ENCODE results near the gene PDZRN4. TPM values are rescaled to one million over a fixed set of nuclear protein-coding genes. Genes with fewer than 3 reads are reported as not detected.
A peak's percentile ranks its signal among the peaks of the same experiment; 100 is the strongest.

The PDZRN4 gene
- polyA plus RNA-seq (2013, experiment 1 of 2), result 0.14 TPM
- polyA plus RNA-seq (2013, experiment 2 of 2), result 0.06 TPM

DNA sequence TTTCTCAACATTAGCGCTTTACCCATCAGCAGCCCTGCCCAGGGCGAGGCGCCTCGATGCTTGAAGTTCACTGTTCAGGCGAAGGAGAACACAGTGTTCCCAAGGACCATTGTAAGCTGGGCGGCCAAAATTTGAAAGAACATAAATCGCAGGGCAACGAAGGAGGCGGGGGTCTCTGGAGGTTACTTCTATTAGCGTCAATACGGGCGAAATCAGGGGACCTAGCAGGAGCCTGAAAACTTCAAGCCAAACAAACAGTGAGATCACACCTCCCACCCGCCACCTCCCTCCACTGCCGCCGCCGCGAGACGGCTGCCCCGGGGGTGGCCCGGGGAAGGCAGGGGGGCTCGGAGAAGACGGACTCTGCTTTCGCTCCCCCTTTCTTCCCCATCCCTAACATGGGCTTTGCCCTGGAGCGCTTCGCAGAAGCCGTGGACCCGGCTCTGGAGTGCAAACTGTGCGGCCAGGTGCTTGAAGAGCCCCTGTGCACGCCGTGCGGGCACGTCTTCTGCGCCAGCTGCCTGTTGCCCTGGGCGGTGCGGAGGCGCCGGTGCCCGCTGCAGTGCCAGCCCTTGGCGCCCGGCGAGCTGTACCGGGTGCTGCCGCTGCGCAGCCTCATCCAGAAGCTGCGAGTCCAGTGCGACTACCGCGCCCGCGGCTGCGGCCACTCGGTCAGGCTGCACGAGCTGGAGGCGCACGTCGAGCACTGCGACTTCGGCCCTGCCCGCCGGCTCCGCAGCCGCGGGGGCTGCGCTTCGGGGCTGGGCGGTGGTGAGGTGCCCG, at the start of gene PDZRN4:
Gene PDZRN4, plus strand, starts transcription at position 263 of the 783 bp plus-strand sequence.
- H3K4ac ChIP-seq (ENCODE audit: low read depth, low read length), result no peak within 1 kb of the TSS
- no peaks in the 10 kb centered on the region for H3K79me2 ChIP-seq (ENCODE audit: control insufficient read depth, insufficient read depth, low read length)
- no CpG with 5 or more reads among the region's 67 CpGs for WGBS (ENCODE audit: extremely low coverage, insufficient coverage, low lambda C conversion rate)
- peak; percentile 57 for DNase-seq
- peak within 1 kb of the TSS; percentile 16 for H3K4me3 ChIP-seq (ENCODE audit: low read length)
- no peak within 1 kb of the TSS for H3K23ac ChIP-seq (ENCODE audit: low read length)
- no peak within 1 kb of the TSS for H2BK15ac ChIP-seq (replicated peaks; ENCODE audit: low read depth)
- peak within 1 kb of the TSS; percentile 58 for H3K4me2 ChIP-seq (ENCODE audit: low read length)
- peak within 1 kb of the TSS; percentile 69 for H3K56ac ChIP-seq (ENCODE audit: low read length)
- H2BK5ac ChIP-seq (ENCODE audit: low read length), result no peak within 1 kb of the TSS
- peaks cover 18% of the 10 kb centered on the region for H3K27me3 ChIP-seq (ENCODE audit: insufficient read depth, low read length, poor library complexity)
- H2BK120ac ChIP-seq (ENCODE audit: low read depth, low read length), result no peak within 1 kb of the TSS
- no peak within 1 kb of the TSS for H3K18ac ChIP-seq (ENCODE audit: low read length)
- H3K79me1 ChIP-seq (ENCODE audit: low read length), result no peaks in the 10 kb centered on the region
- no peak within 1 kb of the TSS for H3K27ac ChIP-seq (ENCODE audit: low read depth, low read length)
- no peaks in the 10 kb centered on the region for H3K4me1 ChIP-seq (ENCODE audit: control insufficient read depth, low read depth, low read length)
- H2AK5ac ChIP-seq (ENCODE audit: low read length), result no peak within 1 kb of the TSS
- no peaks in the 10 kb centered on the region for H3K36me3 ChIP-seq (ENCODE audit: control insufficient read depth, insufficient read depth, low read length)
- H4K8ac ChIP-seq (ENCODE audit: low read depth, low read length), result no peak within 1 kb of the TSS
- H4K5ac ChIP-seq (ENCODE audit: low read length), result no peak within 1 kb of the TSS
- peak within 1 kb of the TSS; percentile 17 for H3K9ac ChIP-seq (ENCODE audit: low read length)

DNA sequence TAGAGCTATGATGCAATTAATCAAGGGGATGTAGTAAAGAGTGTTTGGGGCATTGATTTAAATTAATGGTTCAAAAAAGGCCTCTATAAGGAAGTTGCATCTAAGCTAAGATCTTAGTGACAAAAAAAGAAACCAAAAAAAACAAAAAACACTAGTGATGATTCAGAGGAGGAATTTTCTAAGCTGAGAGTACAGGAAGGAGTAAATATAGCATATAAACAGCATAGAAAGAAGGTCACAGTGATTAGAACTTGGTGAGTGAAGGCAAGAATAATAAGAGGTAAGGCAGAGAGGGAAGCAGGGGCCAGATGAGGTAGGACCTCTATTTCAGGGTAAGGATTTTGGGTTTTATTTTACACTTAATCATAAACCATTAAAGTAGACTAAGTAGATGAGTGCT, 48.0 kb upstream of the PDZRN4 start:
- Histone ChIP-seq H3K4me3 (ENCODE audit: low read length) (no peak overlapping the region), H2AK5ac (ENCODE audit: low read length) (no peak overlapping the region), H2BK120ac (ENCODE audit: low read depth, low read length) (no peak overlapping the region), H3K23ac (ENCODE audit: low read length) (no peak overlapping the region), H4K8ac (ENCODE audit: low read depth, low read length) (no peak overlapping the region), H4K5ac (ENCODE audit: low read length) (no peak overlapping the region), H3K4me2 (ENCODE audit: low read length) (no peak overlapping the region), H3K79me1 (ENCODE audit: low read length) (no peaks in the 10 kb centered on the region), H3K79me2 (ENCODE audit: control insufficient read depth, insufficient read depth, low read length) (no peaks in the 10 kb centered on the region), H3K27ac (ENCODE audit: low read depth, low read length) (no peak overlapping the region), H3K9ac (ENCODE audit: low read length) (no peak overlapping the region), H3K4me1 (ENCODE audit: control insufficient read depth, low read depth, low read length) (no peaks in the 10 kb centered on the region), H3K18ac (ENCODE audit: low read length) (no peak overlapping the region), H2BK5ac (ENCODE audit: low read length) (no peak overlapping the region), H3K4ac (ENCODE audit: low read depth, low read length) (no peak overlapping the region), H2BK15ac (replicated peaks; ENCODE audit: low read depth) (no peak overlapping the region), H3K56ac (ENCODE audit: low read length) (no peak overlapping the region), H3K36me3 (ENCODE audit: control insufficient read depth, insufficient read depth, low read length) (no peaks in the 10 kb centered on the region), H3K27me3 (ENCODE audit: insufficient read depth, low read length, poor library complexity) (no peaks in the 10 kb centered on the region)
- no peak for DNase-seq

DNA sequence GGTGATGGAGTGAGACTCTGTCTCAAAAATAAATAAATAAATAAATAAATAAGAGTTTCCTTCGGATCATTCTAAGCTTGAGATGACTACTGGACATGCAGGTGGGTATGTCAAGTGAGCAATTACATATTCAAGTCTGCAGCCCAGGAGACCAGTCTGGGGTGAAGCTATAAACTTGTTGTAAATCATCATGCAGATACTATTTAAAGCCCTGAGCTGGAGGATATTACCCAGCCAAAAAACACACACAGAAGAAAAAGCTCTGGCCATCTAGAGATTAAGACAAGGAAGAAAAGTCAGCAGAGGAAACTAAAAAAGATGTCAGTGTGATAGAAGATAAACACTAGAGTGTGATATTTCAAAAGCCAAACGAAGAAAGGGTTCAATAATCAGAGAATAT, 47.0 kb upstream of the PDZRN4 start:
- DNase-seq, result no peak
- no peaks in the 10 kb centered on the region for H3K79me1 ChIP-seq (ENCODE audit: low read length)
- 100% methylated on average over 1 of the region's 2 CpGs for WGBS (ENCODE audit: extremely low coverage, insufficient coverage, low lambda C conversion rate)
- H2AK5ac ChIP-seq (ENCODE audit: low read length), result no peak overlapping the region
- H3K4me2 ChIP-seq (ENCODE audit: low read length), result no peak overlapping the region
- H3K27ac ChIP-seq (ENCODE audit: low read depth, low read length), result no peak overlapping the region
- H2BK120ac ChIP-seq (ENCODE audit: low read depth, low read length), result no peak overlapping the region
- H3K27me3 ChIP-seq (ENCODE audit: insufficient read depth, low read length, poor library complexity), result no peaks in the 10 kb centered on the region
- H3K9ac ChIP-seq (ENCODE audit: low read length), result no peak overlapping the region
- no peak overlapping the region for H3K4me3 ChIP-seq (ENCODE audit: low read length)
- no peak overlapping the region for H4K5ac ChIP-seq (ENCODE audit: low read length)
- no peak overlapping the region for H2BK15ac ChIP-seq (replicated peaks; ENCODE audit: low read depth)
- H3K79me2 ChIP-seq (ENCODE audit: control insufficient read depth, insufficient read depth, low read length), result no peaks in the 10 kb centered on the region
- H3K4me1 ChIP-seq (ENCODE audit: control insufficient read depth, low read depth, low read length), result no peaks in the 10 kb centered on the region
- no peak overlapping the region for H3K18ac ChIP-seq (ENCODE audit: low read length)
- H4K8ac ChIP-seq (ENCODE audit: low read depth, low read length), result no peak overlapping the region
- H2BK5ac ChIP-seq (ENCODE audit: low read length), result no peak overlapping the region
- H3K4ac ChIP-seq (ENCODE audit: low read depth, low read length), result no peak overlapping the region
- H3K56ac ChIP-seq (ENCODE audit: low read length), result no peak overlapping the region
- H3K23ac ChIP-seq (ENCODE audit: low read length), result no peak overlapping the region
- H3K36me3 ChIP-seq (ENCODE audit: control insufficient read depth, insufficient read depth, low read length), result no peaks in the 10 kb centered on the region

DNA sequence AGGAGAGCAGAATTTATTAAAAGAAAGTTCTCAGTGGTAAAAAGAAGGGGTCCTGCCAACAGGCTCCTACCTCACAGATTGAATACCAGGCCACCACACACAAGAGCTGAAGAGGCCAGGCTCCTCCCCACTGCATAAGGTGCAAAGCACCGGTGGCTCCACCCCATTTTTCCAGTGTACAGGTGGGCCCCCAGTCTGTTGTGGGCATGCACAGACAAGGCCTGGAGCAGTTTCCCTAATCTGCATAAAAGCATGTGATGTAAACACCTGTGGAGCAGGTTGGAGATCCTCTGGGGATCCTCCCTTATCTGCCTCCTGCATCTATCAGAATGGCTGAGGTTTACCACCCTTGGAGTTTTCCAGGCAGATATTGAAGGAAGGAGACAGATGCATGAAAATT, 45.7 kb upstream of the PDZRN4 start:
- H3K79me1 ChIP-seq (ENCODE audit: low read length), result no peaks in the 10 kb centered on the region
- WGBS (ENCODE audit: extremely low coverage, insufficient coverage, low lambda C conversion rate), result no CpG with 5 or more reads among the region's 1 CpG
- no peak overlapping the region for H2BK15ac ChIP-seq (replicated peaks; ENCODE audit: low read depth)
- H3K27me3 ChIP-seq (ENCODE audit: insufficient read depth, low read length, poor library complexity), result no peaks in the 10 kb centered on the region
- H3K56ac ChIP-seq (ENCODE audit: low read length), result no peak overlapping the region
- no peak overlapping the region for H4K8ac ChIP-seq (ENCODE audit: low read depth, low read length)
- no peak overlapping the region for H3K4me2 ChIP-seq (ENCODE audit: low read length)
- no peaks in the 10 kb centered on the region for H3K4me1 ChIP-seq (ENCODE audit: control insufficient read depth, low read depth, low read length)
- no peak overlapping the region for H3K9ac ChIP-seq (ENCODE audit: low read length)
- no peak overlapping the region for H3K18ac ChIP-seq (ENCODE audit: low read length)
- no peak overlapping the region for H3K27ac ChIP-seq (ENCODE audit: low read depth, low read length)
- H3K23ac ChIP-seq (ENCODE audit: low read length), result no peak overlapping the region
- no peaks in the 10 kb centered on the region for H3K36me3 ChIP-seq (ENCODE audit: control insufficient read depth, insufficient read depth, low read length)
- H2BK5ac ChIP-seq (ENCODE audit: low read length), result no peak overlapping the region
- no peak overlapping the region for H2AK5ac ChIP-seq (ENCODE audit: low read length)
- no peak overlapping the region for H2BK120ac ChIP-seq (ENCODE audit: low read depth, low read length)
- no peak overlapping the region for H3K4me3 ChIP-seq (ENCODE audit: low read length)
- H3K79me2 ChIP-seq (ENCODE audit: control insufficient read depth, insufficient read depth, low read length), result no peaks in the 10 kb centered on the region
- H4K5ac ChIP-seq (ENCODE audit: low read length), result no peak overlapping the region
- DNase-seq, result no peak
- H3K4ac ChIP-seq (ENCODE audit: low read depth, low read length), result no peak overlapping the region

DNA sequence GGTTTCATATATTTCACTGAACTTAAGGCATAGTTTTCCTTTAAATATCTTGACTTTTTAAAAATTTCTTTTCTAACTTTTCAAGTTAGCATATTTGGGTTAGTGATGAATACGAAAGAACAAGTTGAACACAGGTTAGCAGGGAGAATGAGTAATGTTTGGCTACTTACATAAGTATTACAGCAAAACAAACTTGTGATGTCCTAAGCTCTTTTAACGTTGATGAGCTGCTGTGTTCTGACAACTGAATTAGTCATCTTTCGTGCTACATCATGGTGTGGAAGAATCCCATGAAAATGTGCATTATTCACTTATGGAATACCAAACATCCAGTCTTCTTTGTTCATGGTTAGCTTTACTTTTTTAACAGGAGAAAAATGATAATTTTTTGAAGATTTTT, 36.3 kb upstream of the PDZRN4 start:
- H3K23ac ChIP-seq (ENCODE audit: low read length), result no peak overlapping the region
- H2AK5ac ChIP-seq (ENCODE audit: low read length), result no peak overlapping the region
- no peak overlapping the region for H3K9ac ChIP-seq (ENCODE audit: low read length)
- H3K36me3 ChIP-seq (ENCODE audit: control insufficient read depth, insufficient read depth, low read length), result no peaks in the 10 kb centered on the region
- no CpG with 5 or more reads among the region's 3 CpGs for WGBS (ENCODE audit: extremely low coverage, insufficient coverage, low lambda C conversion rate)
- no peak overlapping the region for H3K4me3 ChIP-seq (ENCODE audit: low read length)
- no peak overlapping the region for H2BK5ac ChIP-seq (ENCODE audit: low read length)
- no peak overlapping the region for H3K18ac ChIP-seq (ENCODE audit: low read length)
- H4K8ac ChIP-seq (ENCODE audit: low read depth, low read length), result no peak overlapping the region
- H3K79me2 ChIP-seq (ENCODE audit: control insufficient read depth, insufficient read depth, low read length), result no peaks in the 10 kb centered on the region
- no peak overlapping the region for H2BK120ac ChIP-seq (ENCODE audit: low read depth, low read length)
- H3K4me2 ChIP-seq (ENCODE audit: low read length), result no peak overlapping the region
- H3K4ac ChIP-seq (ENCODE audit: low read depth, low read length), result no peak overlapping the region
- no peak overlapping the region for H2BK15ac ChIP-seq (replicated peaks; ENCODE audit: low read depth)
- no peak overlapping the region for H3K27ac ChIP-seq (ENCODE audit: low read depth, low read length)
- H3K79me1 ChIP-seq (ENCODE audit: low read length), result no peaks in the 10 kb centered on the region
- H3K27me3 ChIP-seq (ENCODE audit: insufficient read depth, low read length, poor library complexity), result no peaks in the 10 kb centered on the region
- no peak for DNase-seq
- H3K4me1 ChIP-seq (ENCODE audit: control insufficient read depth, low read depth, low read length), result no peaks in the 10 kb centered on the region
- no peak overlapping the region for H4K5ac ChIP-seq (ENCODE audit: low read length)
- no peak overlapping the region for H3K56ac ChIP-seq (ENCODE audit: low read length)

DNA sequence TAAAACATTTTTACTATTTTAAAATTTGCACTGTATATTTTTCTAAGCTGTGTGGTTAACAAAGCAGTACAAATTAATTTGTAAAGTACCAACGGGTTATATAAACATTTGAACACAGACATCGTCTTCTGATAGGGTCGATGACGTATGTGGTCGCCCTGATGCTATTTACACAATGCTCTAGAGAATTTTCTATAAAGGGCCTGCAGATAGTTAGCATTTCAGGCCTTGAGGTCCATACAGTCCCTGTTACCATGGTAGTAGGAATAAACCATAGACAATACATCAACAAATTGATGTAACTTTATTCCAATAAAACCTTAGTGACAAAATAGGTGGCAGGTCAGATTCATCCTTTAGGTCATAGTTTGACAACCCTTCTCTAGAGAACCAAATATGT, 25.7 kb upstream of the PDZRN4 start:
- H3K18ac ChIP-seq (ENCODE audit: low read length), result no peak overlapping the region
- DNase-seq, result peak; percentile 6
- H4K5ac ChIP-seq (ENCODE audit: low read length), result no peak overlapping the region
- no peak overlapping the region for H3K4me2 ChIP-seq (ENCODE audit: low read length)
- no peak overlapping the region for H4K8ac ChIP-seq (ENCODE audit: low read depth, low read length)
- no peak overlapping the region for H3K9ac ChIP-seq (ENCODE audit: low read length)
- no peaks in the 10 kb centered on the region for H3K36me3 ChIP-seq (ENCODE audit: control insufficient read depth, insufficient read depth, low read length)
- H3K27me3 ChIP-seq (ENCODE audit: insufficient read depth, low read length, poor library complexity), result no peaks in the 10 kb centered on the region
- no peaks in the 10 kb centered on the region for H3K79me2 ChIP-seq (ENCODE audit: control insufficient read depth, insufficient read depth, low read length)
- no peak overlapping the region for H2BK15ac ChIP-seq (replicated peaks; ENCODE audit: low read depth)
- H2BK5ac ChIP-seq (ENCODE audit: low read length), result no peak overlapping the region
- no peaks in the 10 kb centered on the region for H3K4me1 ChIP-seq (ENCODE audit: control insufficient read depth, low read depth, low read length)
- WGBS (ENCODE audit: extremely low coverage, insufficient coverage, low lambda C conversion rate), result no CpG with 5 or more reads among the region's 5 CpGs
- no peaks in the 10 kb centered on the region for H3K79me1 ChIP-seq (ENCODE audit: low read length)
- no peak overlapping the region for H3K27ac ChIP-seq (ENCODE audit: low read depth, low read length)
- H3K4ac ChIP-seq (ENCODE audit: low read depth, low read length), result no peak overlapping the region
- no peak overlapping the region for H3K23ac ChIP-seq (ENCODE audit: low read length)
- no peak overlapping the region for H2AK5ac ChIP-seq (ENCODE audit: low read length)
- no peak overlapping the region for H3K56ac ChIP-seq (ENCODE audit: low read length)
- H2BK120ac ChIP-seq (ENCODE audit: low read depth, low read length), result no peak overlapping the region
- H3K4me3 ChIP-seq (ENCODE audit: low read length), result no peak overlapping the region

Measured in mesendoderm (in vitro differentiated cells).